ENCODE results near the gene VWF.
"Not testable (repeated sequence)": the region's sequence is repeated elsewhere in the genome, so short reads cannot be mapped to it uniquely, and the experiment has no call there.

The VWF gene

GRCh38 chr12:6102021-6102420, 22.4 kb downstream of the VWF start:
- not testable (repeated sequence) for DNase-seq

DNA sequence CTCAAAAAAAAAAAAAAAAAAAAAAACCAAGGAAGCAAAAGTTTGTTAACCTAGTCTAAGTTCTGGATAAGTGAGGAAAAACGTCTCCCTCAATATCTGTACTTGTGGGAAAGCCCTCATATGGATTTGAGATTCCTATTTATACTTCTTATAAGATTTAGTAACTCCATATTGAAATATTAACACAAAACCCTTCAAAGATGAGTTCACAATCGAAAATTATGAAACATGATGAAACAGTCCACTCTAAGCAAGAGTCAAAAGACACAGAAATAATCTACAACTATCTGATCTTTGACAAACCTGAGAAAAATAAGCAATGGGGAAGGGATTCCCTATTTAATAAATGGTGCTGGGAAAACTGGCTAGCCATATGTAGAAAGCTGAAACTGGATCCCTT, 25.2 kb downstream of the VWF start:
- DNase-seq, result no peak

GRCh38 chr12:6097411-6097810, 27.1 kb downstream of the VWF start:
- no peak for DNase-seq

GRCh38 chr12:6096527-6096926, 27.9 kb downstream of the VWF start:
- DNase-seq, result no peak

DNA sequence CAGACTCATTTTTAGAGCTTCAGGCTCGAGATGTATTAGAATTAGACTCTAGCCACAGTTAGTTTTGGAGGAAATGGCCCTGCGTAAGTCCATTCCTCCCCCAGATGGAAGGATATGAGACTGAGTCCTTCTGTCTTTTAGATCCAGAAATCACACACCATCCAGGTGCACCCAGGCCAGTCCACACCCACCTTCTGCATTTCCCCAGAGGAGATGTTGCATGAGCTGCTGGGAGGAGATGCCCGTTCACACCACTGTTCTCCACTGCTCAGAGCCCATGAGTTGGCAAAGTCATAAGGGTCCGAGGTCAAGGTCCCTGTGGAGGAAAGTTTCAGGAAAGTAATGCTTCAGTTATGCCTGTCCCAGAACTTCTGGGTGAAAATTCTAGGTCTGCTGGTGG, 29.2 kb downstream of the VWF start:
- no peak for DNase-seq

- no peak for DNase-seq
Measured at GRCh38 chr12:6093764-6094163, 30.7 kb downstream of the VWF start.

DNA sequence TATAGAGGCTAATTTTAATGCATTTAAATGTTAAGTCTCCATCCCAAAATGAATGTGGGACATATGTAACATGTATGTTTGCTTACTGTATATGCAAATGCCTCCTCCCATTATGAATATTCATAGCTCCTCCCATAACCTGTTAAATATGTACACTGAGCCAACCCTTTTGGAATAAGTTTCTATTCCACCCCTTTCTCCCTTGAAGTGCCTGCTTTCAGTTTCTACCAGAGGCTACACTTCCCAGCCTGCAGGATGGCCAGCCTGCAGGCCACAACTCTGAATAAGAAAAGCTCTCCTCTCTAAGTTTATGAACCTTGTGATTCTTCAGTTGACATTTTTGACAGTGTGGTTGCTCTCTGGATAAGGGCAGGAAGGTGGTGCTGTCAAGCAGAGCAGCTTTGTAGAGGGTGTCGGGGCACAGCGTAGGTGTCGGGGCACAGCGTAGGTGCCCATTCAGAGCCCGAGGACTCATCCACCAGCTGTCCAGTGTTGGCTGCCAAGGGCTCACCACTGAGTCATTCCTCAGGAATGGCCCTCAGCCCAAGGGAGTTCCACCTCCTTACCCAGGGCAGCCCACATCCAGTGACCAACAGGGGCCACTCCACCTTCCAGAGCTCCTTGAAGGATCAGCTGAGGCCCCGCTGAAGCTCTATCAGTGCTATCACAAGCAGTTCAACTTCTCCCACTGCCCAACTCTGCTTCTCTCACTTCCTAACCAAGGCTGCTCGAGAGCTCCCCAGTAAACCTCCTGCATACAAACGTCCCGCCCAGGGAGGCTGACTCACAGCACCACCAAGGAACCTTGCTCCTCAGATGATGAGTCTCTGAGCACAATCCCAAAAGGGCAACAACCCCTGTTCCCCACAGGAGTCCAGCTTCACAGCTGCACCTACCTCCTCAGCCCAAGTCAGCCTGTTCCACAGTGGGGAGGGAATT, 31.4 kb downstream of the VWF start:
- no peak for DNase-seq

GRCh38 chr12:6091786-6092566, 32.5 kb downstream of the VWF start:
- no peak for DNase-seq

DNA sequence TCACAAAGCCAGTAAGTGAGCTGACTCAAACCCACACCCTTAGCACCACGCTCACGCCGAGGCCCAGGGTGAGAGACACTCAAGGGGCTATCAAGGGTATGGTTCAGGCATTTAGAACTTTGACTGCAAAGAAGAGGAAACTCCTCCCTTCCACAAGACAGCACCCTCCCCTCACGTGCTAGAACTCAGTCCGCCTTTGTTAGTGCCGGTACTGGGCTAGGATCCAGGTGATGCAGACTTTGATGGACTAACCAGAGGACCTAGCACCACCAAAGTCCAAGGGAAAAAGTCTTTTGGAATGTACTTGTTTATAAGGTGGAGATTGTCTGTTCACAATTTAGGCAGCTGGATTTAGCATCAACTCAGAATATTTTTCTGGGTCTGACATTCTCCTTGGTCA, 33.7 kb downstream of the VWF start:
- no peak for DNase-seq

GRCh38 chr12:6088921-6089747, 35.3 kb downstream of the VWF start:
- no peak for DNase-seq

DNA sequence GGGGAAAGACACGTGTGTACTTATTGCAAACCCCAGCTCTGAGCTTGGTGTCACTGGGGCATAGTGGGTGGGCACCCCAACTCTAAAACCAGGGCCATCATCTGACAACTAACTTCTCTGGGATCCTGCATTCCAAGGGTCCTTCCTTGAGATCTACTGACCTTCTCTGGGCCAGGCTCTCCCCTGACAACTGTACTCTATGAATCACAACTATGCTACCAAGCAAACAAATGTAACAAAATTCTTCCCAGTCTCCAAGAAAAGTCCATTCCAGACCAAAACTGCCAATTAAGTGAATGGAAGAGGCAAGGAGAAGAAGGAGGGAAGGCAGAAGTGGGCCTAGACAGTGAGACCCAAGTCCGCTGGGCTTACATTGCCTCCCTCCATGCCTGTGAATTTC, 38.2 kb downstream of the VWF start:
- DNase-seq, result no peak

GRCh38 chr12:6085841-6086240, 38.6 kb downstream of the VWF start:
- no peak for DNase-seq

DNA sequence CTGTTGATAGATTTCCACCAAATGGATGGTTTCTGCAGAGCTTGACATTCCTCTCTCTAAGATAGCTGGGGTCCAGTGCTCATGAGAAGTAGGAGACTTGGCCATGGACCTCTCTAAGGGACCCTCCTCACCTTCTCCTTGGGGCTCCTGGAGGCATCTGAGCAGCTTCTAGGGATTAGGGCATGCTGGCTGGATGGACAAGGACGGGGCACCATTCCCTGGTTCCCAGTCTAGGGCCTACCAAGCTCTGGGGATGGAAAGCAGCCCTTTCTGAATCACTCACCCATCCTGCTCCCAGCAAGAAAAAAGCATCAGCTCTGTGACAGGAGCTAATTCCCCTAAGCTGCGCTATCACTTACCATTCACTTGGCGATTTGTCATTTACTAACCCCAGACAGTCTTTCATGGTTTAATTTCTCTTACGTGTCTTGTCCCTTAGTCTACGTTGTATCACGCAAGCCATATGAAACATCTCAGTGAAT, 39.5 kb downstream of the VWF start:
- DNase-seq, result no peak

DNA sequence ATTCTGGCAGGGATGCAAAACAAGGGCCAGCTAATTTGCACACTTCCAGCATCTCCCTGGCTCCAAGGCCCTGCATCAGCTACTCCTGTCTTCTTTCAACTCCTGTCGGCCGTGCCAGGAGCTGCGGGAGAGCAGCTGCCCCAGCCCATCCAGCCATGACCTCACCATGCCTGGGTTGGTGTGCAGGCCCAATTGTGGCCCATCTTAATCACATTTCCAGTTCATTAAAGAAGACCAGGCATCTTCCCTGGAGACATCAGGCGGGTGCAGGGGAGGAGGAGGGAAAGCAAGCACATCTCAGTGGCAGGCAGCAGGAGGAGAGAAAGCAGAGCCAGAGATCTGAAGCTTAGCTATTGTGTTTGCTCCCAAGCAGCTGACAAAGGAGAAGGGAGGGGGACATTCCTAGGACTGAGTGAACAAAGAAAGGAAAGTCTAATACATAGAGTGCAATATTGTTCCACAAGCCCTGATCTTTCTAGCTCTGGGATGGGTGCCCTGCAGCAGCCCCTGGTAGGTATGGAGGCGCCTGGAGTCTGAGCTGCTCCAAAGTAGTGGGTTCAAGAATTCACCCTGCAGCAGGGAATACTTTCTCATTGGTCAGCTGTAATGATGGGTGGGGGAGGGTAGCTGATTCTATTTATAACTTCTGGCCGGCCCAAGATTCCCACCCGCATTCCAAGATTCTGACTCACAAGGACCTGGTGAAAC, 40.1 kb downstream of the VWF start:
- DNase-seq, result no peak

DNA sequence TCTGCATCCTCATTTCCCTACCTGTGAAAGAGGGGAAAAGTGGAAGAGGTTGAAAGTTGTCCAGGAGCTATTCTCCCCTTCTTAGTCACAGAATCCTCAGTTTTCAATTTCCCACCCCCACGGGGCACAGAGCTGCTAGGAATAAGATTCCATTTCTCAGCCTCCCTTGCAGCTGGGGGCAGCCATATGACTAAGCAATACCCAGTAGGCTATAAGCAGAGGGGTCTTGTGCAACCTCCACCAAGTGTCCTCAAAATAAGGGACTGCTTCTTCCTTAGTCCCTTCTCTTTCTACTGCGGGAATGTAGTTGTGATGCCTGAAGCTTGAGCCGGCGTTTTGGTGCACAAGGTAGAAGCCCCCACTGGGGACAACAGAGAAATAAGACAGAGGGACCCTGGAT, 40.9 kb downstream of the VWF start:
- no peak for DNase-seq

DNA sequence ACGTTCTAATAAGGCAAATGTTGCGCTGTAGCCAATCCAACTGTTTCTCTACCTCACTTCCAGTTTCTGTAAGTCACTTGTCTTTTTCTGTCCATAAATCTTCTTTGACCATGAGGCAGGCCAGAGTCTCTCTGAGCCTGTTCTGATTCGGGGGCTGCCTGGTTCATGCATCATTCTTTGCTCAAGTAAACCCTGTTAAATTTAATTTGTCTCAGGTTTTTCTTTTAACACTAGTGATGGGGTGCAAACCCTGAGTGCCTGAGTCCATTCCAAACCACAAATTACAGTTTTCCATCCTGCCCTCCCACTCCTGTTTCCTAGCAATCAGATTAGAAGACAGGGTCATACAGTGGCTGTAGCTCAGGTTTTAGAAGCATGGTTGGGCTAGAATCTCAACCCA, 41.9 kb downstream of the VWF start:
- no peak for DNase-seq

GRCh38 chr12:6080149-6081045, 44.1 kb downstream of the VWF start:
- DNase-seq, result no peak

- DNase-seq, result no peak
Measured at GRCh38 chr12:6078398-6079096, 45.9 kb downstream of the VWF start.

DNA sequence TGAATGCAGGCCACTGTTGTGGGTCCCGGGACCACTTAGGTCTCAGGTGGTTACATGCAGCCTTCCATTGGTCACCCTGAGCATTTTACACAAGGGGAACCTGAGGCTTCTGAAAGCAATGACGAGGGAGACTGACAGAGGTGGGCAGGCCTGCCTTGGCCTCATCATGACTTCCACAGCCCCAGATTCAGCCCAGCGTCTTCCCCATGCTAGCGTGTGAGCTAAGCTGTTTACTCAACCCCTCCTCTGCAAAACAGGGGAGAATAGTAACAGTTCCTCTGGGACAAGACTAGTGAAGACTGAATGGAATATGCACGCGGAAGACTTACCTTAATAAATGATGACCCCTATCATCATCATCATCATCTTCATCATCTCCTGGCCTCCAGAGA, 46.8 kb downstream of the VWF start:
- no peak for DNase-seq

All from effector CD4-positive, alpha-beta T cell (primary cell).